Skin of body (tissue), 2 donors: ENCODE results near the gene LMO7. TPM values are rescaled to one million over a fixed set of nuclear protein-coding genes. Genes with fewer than 3 reads are reported as not detected.
"Not testable (repeated sequence)": the region's sequence is repeated elsewhere in the genome, so short reads cannot be mapped to it uniquely, and the experiment has no call there.

ENCODE experiments used
- DNase-seq: peaks from one replicate; lab custom pipeline; 2025; lab: John Stamatoyannopoulos, UW
- total RNA-seq: library from RNA; depleted of rRNA; stranded (reverse); fragments of >200 nt; gene quantifications from one replicate; pipeline ENCODE4 v1.2.3, GENCODE V29; 2014

The LMO7 gene
- total RNA-seq, 1 donor from 2014 or later, result 139 TPM

GRCh38 chr13:75770164-75770563 is 134.0 kb downstream of the LMO7 start:
- no peak for DNase-seq

DNA sequence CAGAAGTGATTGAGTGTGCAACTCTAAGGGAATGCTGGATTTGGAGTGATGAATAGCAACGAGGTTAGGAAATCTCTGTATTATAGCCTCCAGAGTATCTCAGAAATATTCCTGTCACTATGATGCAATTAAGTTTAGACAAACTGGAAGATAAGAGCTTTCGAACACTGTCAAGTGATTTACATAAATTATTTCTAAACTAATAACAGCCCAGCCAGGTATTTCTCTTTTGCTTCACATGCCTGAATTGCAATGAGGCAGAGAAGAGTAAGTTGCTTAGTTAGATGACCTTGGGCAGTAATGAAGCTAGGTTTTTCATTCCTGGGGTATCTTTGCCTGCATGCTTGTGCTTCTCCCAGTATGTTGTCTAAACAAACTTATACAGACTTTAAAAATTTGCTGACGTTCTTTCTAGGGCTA is 134.5 kb downstream of the LMO7 start:
- no peak for DNase-seq

GRCh38 chr13:75771226-75771625 is 135.1 kb downstream of the LMO7 start:
- DNase-seq, result no peak

DNA sequence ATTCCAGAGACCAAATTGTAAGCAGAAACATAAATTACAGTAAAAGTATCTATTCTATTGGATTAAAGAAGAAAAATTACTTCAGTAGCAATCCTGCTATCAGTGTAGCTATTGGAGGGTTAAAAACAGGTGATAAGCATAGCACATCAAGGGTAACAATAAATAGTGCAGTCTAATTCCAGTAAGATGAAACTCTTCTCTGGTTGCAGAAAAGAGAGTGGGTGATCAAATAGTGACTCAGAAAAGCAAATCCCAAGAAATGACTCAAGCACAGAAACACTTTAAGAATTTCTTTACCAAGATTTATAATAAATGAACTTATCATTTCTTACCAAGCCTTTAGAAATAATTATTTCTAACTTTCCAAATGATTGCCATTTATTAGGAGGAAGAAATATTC is 135.7 kb downstream of the LMO7 start:
- DNase-seq, result no peak

DNA sequence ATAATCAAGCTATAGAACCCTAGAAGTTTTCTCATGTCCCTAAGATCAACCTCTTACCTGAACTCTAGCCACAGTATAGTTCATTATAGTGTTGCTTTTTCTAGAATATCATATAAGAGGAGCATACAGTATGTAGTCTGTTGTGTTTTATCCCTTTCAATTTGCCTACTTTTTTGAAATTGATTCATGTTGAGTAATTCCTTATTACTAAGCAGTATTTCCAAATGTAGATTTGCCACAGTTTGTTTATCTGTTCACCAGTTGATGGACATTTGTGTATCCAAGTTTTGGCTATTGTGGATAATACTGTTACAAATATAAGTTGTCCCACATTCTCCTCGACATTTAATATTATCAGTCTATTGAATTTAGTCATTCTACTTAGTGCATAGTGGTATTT is 138.0 kb downstream of the LMO7 start:
- no peak for DNase-seq

DNA sequence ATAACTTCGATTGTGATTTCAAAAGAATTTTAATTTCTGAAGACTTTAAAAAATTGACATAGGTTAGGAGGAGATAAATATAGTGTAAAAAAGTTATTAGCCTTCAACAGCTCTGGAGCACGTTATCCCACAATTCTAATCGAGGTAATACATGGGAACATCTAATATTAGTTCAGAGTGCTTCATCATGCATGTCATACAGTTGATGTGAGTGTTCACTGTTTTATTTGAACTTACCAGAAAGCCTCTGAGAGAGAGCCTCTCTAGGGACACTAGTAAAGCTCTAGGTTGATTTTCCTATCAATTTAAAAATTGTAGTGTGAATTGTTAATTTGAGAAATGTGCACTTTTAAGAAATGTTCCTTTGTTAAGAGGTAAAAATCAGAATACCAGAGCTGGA is 140.4 kb downstream of the LMO7 start:
- DNase-seq, result no peak

DNA sequence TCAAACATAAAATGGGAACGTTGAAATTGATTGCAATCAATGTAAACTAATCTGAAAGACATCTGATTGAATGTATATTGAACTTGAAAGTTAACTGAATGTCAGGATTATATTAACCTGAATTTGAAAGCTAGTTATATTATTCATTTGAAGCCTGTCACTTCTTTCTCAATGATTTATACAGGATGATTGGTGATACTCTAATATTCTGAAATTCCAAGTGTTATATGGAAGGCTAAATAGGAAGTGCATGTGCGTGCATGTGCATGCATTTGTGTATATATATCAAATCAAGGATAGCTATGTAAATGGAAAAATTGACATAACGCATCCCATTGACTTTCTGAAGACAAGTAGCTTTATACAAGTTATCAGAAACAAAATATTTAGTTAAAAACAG is 143.3 kb downstream of the LMO7 start:
- no peak for DNase-seq

- not testable (repeated sequence) for DNase-seq
These were observed 144.0 kb downstream of the LMO7 start for GRCh38 chr13:75780103-75780502.

DNA sequence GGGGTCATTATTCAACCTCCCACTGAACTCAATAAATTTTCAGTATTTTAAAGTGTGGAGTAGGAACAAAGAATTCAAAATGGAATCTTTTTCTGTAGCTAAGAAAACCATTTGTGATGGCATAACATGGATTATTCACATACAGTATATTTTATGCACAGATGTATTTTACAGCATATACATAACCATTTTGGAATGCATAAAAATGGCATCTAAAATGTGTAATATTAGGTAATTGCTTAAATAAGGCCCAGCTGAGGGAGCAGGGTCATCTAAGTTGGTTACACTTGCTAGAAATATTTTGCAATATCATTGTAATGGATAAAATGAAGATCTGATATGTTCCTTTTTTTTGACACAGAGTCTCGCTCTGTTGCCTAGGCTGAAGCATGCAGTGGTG is 146.9 kb downstream of the LMO7 start:
- no peak for DNase-seq

DNA sequence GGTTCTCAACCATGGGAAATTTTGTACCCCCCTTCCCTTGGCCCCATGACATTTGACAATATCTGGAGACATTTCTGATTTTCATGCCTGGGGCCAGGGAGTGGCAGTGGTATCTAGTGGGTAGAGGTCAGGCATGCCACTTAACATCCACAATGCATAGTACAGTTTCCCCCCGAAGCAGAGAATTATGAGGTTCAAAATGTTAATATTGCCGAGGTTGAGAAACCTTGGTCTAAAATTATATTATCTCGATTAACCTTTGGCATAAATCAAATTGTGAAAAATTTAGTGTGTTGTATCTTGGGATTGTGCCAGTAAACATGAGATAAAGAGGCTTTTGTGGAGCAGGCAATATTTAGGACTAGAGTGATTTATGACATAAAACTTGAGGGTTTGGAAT is 147.9 kb downstream of the LMO7 start:
- no peak for DNase-seq

- no peak for DNase-seq
These were observed 149.0 kb downstream of the LMO7 start for GRCh38 chr13:75785130-75785529.

- no peak for DNase-seq
These were observed 151.3 kb downstream of the LMO7 start for GRCh38 chr13:75787249-75787928.

DNA sequence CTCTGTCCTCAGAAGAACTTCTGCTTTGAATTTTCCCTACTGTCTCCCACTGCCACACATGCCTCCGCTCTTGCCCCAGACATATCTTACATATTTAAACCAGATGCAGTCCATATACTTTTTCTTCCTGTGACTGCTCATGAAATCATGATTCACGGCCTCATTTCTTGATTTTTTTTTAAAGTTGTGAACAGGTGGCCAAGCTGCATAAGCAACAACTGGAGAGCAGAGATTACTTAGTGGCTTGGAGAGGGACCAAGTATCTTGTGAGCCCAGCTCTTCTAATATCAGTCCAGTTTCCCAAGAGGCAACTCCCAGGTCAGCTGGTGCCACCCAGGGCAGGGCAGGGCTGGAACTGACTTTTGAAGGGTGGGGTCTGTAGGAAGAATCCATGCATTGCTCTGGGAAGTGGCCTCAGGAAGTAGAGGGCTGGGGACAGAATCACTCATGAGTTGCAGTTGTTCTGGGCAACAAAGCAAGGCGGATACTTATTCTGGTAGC is 152.4 kb downstream of the LMO7 start:
- DNase-seq, result peak; percentile 27

- DNase-seq, result no peak
These were observed 153.5 kb downstream of the LMO7 start for GRCh38 chr13:75789451-75790197.

DNA sequence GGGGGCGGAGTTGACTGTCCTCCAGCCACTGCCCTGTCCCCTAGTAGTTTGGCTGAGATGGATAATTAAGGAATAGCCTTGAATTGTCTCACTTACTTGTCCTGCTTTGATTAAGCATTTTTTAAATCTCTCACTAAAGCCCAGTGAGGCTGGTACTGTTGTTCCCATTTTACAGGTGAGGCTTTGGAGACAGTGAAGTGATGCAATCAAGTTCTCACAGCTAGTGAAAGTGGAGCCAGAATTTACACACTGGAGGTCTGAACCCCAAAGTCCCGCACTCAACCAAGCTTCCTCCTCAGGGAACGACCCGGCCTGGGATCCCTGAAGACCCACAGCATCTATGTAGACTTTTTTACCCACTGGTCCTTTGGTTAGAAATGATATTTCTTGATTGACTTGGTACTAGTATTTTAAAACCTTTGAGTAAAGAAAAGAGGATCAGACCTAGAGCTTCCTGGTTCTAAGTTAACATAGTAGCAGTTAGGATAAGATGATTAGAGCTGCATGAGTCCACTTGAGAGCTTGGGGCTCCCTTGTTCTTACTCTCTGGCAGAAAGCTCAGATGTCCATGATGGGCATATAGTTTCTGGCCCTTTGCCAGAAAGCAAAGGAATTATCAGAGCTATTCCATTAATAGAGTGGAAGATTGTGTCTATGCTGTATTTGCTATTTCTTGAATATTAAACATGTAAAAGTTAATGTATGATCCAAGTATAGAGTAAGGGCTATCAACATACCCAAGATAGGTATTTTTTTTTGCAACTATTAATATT is 154.3 kb downstream of the LMO7 start:
- no peak for DNase-seq

DNA sequence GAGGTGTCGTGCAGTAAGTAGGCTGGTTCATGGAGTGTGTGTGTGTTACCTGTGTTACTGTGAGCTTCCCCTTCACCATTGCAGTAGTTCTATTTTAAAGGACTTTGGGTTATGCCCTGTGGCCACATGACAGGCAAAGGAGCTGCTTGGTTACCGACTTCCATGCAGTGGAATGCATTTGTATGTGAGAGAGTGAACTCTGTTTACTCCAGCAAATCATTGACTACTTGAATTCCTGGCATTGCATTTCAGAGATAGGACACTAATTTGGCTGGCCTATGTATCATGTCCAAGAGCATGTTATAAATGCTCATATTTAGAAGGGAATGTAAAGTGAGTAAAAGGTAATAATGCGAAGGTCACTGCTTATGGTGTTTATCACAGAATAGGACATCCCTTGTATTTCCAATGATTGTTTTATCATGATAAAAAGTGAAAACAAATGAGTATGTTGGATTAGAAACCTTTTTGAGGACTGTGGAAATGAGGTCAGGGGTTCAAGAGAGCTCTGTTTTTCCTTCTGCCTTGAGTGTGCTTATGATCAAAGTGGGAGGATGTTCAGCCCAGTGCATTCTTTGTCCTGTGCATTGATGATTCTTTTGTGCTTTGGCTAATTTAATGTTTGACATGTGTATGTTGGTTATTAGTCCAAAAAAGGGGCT is 156.5 kb downstream of the LMO7 start:
- DNase-seq, result no peak

DNA sequence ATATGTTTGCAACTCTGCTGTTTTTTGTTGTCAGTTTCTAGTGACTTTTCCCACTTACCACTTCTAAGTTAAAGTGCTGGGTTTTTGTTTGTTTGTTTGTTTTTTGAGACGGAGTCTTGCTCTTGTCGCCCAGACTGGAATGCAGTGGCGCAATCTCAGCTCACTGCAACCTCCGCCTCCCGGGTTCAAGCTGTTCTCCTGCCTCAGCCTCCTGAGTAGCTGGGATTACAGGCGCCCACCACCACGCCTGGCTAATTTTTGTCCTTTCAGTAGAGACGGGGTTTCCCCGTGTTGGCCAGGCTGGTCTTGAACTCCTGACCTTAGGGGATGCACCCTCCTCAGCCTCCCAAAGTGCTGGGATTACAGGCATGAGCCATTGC is 157.0 kb downstream of the LMO7 start:
- not testable (repeated sequence) for DNase-seq

- DNase-seq, result no peak
These were observed 158.5 kb downstream of the LMO7 start for GRCh38 chr13:75794663-75795062.

DNA sequence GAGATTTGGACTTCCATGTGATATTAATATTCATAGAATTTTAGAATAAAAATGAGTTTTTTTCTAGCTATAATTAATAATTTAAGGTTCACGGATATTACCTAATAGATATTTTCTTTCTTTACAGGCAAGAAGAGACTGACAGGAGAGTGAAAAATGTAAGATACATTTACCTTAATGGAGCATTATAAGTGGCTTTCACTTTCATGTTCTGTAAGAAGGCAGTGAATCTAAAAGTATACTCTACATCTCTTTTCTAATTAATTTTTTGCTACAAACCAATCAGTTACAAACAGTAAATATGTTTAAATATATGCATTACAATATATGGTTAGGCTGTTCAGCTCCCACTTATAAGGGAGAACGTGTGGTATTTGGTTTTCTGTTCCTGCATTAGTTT is 159.1 kb downstream of the LMO7 start:
- no peak for DNase-seq

GRCh38 chr13:75796825-75797224 is 160.7 kb downstream of the LMO7 start:
- DNase-seq, result no peak

DNA sequence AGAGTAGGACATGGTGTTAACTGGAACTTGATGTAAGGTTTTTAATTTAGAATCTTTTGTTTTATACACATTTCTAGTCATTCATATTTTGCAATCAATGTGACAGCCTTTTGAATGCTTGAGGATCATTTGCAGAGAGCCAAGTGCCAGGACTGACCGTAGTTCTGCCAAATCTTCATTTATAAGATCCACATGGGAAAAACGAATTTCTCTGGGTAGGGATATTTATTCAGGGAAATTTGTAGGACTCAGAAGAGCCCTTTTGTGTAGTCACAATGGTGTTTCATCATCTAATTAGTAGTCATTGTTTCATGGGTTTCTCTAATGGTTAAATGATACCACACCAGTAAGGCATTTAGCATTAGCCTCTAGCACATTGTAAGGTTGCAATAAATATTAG is 161.1 kb downstream of the LMO7 start:
- DNase-seq, result no peak

GRCh38 chr13:75797719-75798118 is 161.6 kb downstream of the LMO7 start:
- DNase-seq, result no peak
